ENCODE data around the gene LAMA1. TPM values are rescaled to one million over a fixed set of nuclear protein-coding genes. Genes with fewer than 3 reads are reported as not detected.

LAMA1 gene
- total RNA-seq, 2 donors from 2014 or later, result 0.15 to 1.1 TPM

DNA sequence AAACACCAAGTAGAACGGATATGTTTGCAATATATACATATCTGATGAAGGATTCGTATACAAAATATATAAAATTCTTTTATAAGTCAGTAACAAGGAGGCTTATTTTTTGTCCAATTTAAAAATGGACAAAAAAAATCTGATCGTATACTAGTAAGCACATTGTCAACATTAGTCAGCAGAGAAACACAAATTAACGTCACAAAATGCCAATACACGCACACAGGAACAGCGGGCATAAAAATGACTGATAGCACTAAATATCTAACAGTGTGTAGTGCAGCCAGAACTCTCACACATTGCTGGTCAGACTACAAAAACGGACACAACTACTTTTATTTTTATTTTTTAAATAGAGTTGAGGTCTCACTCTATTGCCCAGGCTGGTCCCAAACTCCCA lies 69.5 kb downstream of the LAMA1 start:
- Histone ChIP-seq H3K36me3 (no peaks in the 10 kb centered on the region), H3K9me3 (no peaks in the 10 kb centered on the region), H3K4me3 (no peak overlapping the region), H3K4me1 (no peaks in the 10 kb centered on the region), H3K27ac (no peak overlapping the region), H3K27me3 (no peaks in the 10 kb centered on the region)
- TF ChIP-seq, protein P1, sequence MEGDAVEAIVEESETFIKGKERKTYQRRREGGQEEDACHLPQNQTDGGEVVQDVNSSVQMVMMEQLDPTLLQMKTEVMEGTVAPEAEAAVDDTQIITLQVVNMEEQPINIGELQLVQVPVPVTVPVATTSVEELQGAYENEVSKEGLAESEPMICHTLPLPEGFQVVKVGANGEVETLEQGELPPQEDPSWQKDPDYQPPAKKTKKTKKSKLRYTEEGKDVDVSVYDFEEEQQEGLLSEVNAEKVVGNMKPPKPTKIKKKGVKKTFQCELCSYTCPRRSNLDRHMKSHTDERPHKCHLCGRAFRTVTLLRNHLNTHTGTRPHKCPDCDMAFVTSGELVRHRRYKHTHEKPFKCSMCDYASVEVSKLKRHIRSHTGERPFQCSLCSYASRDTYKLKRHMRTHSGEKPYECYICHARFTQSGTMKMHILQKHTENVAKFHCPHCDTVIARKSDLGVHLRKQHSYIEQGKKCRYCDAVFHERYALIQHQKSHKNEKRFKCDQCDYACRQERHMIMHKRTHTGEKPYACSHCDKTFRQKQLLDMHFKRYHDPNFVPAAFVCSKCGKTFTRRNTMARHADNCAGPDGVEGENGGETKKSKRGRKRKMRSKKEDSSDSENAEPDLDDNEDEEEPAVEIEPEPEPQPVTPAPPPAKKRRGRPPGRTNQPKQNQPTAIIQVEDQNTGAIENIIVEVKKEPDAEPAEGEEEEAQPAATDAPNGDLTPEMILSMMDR (IDR thresholded peaks at IDR 0.05), result no peak
- DNase-seq (ENCODE audit: low spot score), result no peak

DNA sequence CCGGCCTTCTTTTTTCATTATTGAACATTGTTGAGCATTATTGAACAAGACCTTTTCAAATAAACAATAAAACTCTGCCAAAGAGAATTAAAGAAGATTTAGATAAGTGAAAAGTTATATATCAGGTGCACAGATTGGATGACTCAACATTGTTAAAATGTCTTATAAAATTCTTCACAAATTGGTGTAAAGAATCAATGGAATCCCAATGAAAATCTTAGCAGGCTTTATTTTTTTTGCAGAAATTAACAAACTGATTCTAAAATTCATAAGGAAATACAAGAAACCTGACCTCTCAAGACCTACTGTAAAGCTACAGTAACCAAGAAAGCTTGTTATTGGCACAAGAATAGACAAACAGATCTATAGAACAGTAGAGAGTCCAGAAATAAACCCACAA lies 70.3 kb downstream of the LAMA1 start:
- Histone ChIP-seq H3K4me3 (no peak overlapping the region), H3K9me3 (no peaks in the 10 kb centered on the region), H3K4me1 (no peaks in the 10 kb centered on the region), H3K36me3 (no peaks in the 10 kb centered on the region), H3K27ac (no peak overlapping the region), H3K27me3 (no peaks in the 10 kb centered on the region)
- TF ChIP-seq, protein P1 (IDR thresholded peaks at IDR 0.05), result no peak
- DNase-seq (ENCODE audit: low spot score), result no peak

DNA sequence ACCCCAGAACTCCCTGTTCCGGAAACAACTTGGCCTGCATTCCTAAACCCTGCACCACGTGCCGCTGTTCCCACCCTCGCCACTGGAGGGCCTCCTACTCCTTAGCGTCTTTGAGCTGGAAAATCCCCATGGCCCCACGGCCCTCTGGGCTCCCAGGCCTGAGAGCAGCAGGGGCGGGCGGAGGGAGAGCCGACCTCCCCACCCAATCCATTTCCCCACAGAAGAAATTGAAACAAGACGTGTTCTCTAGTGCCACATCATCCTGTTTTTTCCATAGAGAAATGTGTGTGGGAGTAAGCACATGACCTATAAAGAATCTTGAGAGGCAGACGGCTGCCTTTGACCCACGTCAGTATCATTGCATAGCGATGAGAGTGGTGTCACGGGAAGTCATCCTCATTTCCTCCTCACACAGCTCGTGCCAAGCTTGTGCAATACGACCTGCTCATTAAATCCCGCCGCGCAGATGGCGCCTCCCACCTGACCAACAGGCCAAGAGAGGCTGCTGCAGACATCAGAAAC lies 79.2 kb downstream of the LAMA1 start:
- Histone ChIP-seq H3K4me3 (peak overlapping the region in 1 of 2 donors; percentile 25), H3K27me3 (no peaks in the 10 kb centered on the region), H3K9me3 (no peaks in the 10 kb centered on the region), H3K4me1 (peaks cover 0 to 6% of the 10 kb centered on the region in 2 donors), H3K27ac (peak overlapping the region; percentile 6 to 34), H3K36me3 (no peaks in the 10 kb centered on the region)
- TF ChIP-seq, protein P1 (IDR thresholded peaks at IDR 0.05), result peak; percentile 21 to 68
- DNase-seq (ENCODE audit: low spot score), result peak; percentile 96

DNA sequence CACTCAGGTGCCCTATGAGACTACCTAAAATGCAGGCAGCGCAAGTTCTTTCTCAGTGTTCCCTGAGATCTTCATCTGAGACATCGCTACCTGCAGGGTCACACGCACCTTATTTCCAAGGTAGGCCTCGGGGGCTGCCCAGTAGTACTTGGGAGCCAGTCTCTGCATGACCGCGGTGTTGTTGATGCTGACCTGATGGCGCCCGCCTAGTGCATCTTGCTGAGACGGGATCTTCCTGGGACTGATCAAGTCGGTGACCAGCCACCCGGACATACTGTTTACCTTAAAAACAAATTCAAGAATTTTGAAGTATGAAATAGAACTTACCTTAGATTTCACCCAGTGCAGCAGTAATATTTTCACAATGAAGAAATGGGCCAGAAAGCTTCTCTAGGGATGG lies 80.1 kb downstream of the LAMA1 start:
- Histone ChIP-seq H3K4me1 (peaks cover 0 to 6% of the 10 kb centered on the region in 2 donors), H3K36me3 (no peaks in the 10 kb centered on the region), H3K27me3 (no peaks in the 10 kb centered on the region), H3K9me3 (no peaks in the 10 kb centered on the region), H3K27ac (no peak overlapping the region), H3K4me3 (no peak overlapping the region)
- TF ChIP-seq, protein P1 (IDR thresholded peaks at IDR 0.05), result no peak
- no peak for DNase-seq (ENCODE audit: low spot score)

DNA sequence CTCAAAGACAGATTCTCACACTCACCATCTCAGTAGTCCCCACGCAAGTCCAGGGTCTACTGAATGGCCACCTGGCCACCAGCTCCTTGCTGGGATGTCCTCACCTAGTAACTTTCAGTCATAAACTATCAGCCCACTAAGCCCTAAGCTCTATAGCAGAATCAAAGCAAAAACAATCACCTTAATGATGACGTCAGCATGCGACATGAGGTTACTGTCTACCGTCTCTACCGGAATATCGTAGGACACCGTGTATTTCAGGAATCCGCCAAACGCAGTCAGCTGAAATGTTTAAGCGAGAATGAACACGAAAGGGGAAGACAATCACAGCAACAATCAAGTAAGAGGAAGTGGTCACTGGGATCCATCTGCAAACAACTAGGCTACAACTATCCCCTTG lies 81.8 kb downstream of the LAMA1 start:
- TF ChIP-seq, protein P1 (IDR thresholded peaks at IDR 0.05), result no peak
- H3K4me1 ChIP-seq, result peaks cover 0 to 6% of the 10 kb centered on the region in 2 donors
- no peak overlapping the region for H3K27ac ChIP-seq
- H3K27me3 ChIP-seq, result no peaks in the 10 kb centered on the region
- no peaks in the 10 kb centered on the region for H3K36me3 ChIP-seq
- no peaks in the 10 kb centered on the region for H3K9me3 ChIP-seq
- no peak for DNase-seq (ENCODE audit: low spot score)
- no peak overlapping the region for H3K4me3 ChIP-seq

DNA sequence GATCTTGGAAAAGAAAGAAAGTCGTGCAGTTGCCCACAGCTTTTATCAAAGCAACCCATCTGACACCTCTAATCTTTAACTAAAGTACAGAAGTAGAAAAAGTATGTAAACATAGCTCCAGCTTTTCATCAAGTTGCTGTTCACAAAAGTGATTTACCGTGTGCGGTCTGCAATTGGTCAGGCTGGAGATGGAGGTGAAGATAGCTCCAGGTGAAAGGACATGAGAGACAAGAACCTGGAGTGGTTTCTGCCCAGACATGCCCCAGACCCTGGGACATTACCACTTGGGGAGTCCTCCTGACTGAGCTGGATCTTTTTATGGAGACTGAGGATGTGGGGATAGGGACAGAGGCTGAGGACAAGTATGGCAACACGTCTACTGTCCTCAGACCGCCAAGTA lies 82.7 kb downstream of the LAMA1 start:
- Histone ChIP-seq H3K27me3 (no peaks in the 10 kb centered on the region), H3K9me3 (no peaks in the 10 kb centered on the region), H3K27ac (no peak overlapping the region), H3K4me1 (peaks cover 0 to 6% of the 10 kb centered on the region in 2 donors), H3K4me3 (no peak overlapping the region), H3K36me3 (no peaks in the 10 kb centered on the region)
- DNase-seq (ENCODE audit: low spot score), result no peak
- TF ChIP-seq, protein P1 (IDR thresholded peaks at IDR 0.05), result no peak
